IMR-90 (cell line): ENCODE measurements around the gene CHPF2.

Source experiments
- BHLHE40 ChIP-seq: fragments of 150-350 bp; IDR thresholded peaks from 2 replicates; pipeline ENCODE4 v1.6.1; 2016; ENCODE audit warnings: mild to moderate bottlenecking, low read depth, low read length
- CEBPB ChIP-seq: IDR thresholded peaks from 2 replicates; pipeline ENCODE4 v1.6.1; 2012; ENCODE audit warnings: low read depth, low read length, improper control_type of control experiment
- CHD1 ChIP-seq: IDR thresholded peaks from 2 replicates; pipeline ENCODE4 v1.6.1; 2012; ENCODE audit warnings: low read depth, low read length, improper control_type of control experiment
- CTCF ChIP-seq: conservative IDR thresholded peaks from 2 replicates; pipeline ENCODE4 v1.5.1; 2012; ENCODE audit warnings: mild to moderate bottlenecking, low read depth, low read length, improper control_type of control experiment
- MAZ ChIP-seq: IDR thresholded peaks from 2 replicates; pipeline ENCODE4 v1.6.1; 2012; ENCODE audit warnings: low read depth, mild to moderate bottlenecking, low read length, improper control_type of control experiment, moderate library complexity, borderline replicate concordance
- POLR2A ChIP-seq: IDR thresholded peaks from 2 replicates; pipeline ENCODE4 v1.6.1; 2012; ENCODE audit warnings: mild to moderate bottlenecking, low read depth, low read length
- RAD21 ChIP-seq: IDR thresholded peaks from 2 replicates; pipeline ENCODE4 v1.6.1; 2012; ENCODE audit warnings: low read length, improper control_type of control experiment

- TF ChIP-seq CTCF (no peak), CEBPB (no peak), POLR2A (no peak), MAZ (no peak), CHD1 (no peak), RAD21 (no peak), BHLHE40 (no peak)
These were observed 28.2 kb downstream of the CHPF2 start for GRCh38 chr7:151260471-151260870.
